HepG2 (cell line): ENCODE measurements around the gene DNASE1. TPM values are rescaled to one million over a fixed set of nuclear protein-coding genes. Genes with fewer than 3 reads are reported as not detected.

Source experiments
- CBX2 ChIP-seq, 2 experiments: fragments of 200-600 bp in 1 of 2; sonication (generic); formaldehyde crosslinking in 1 of 2; IDR thresholded peaks; 2 replicates each; pipeline versions ENCODE4 v1.7.0 to v1.8.1; 2018 to 2022; ENCODE audit warnings: low read depth in 2 of 2, low read length in 1 of 2, mild to moderate bottlenecking in 1 of 2, missing genetic modification reagents in 1 of 2
- CCDC6 ChIP-seq: sonication (generic); formaldehyde crosslinking; IDR thresholded peaks from 2 replicates; pipeline ENCODE4 v1.8.1; 2022; ENCODE audit warnings: mild to moderate bottlenecking, missing genetic modification reagents, moderate library complexity
- ELF1 ChIP-seq: sonication (generic); formaldehyde crosslinking; IDR thresholded peaks from 2 replicates; pipeline ENCODE4 v1.4.0; 2020; ENCODE audit warnings: missing genetic modification reagents
- FOXP1 ChIP-seq, 2 experiments: fragments of 450-650 bp in 1 of 2; IDR thresholded peaks; 2 replicates each; pipeline ENCODE4 v1.6.1; 2017 to 2018; ENCODE audit warnings: antibody characterized with exemption in 1 of 2
- GTF2F1 ChIP-seq: fragments of 150-350 bp; IDR thresholded peaks from 2 replicates; pipeline ENCODE4 v1.6.1; 2014; ENCODE audit warnings: low read length
- HNRNPH1 ChIP-seq: fragments of 200-400 bp; formaldehyde crosslinking; optimal IDR thresholded peaks from 2 replicates; pipeline ENCODE3; 2017; ENCODE audit warnings: mild to moderate bottlenecking, low read depth, low read length
- HNRNPK ChIP-seq: fragments of 200-400 bp; formaldehyde crosslinking; IDR thresholded peaks from 2 replicates; pipeline ENCODE4 v1.6.1; 2018; ENCODE audit warnings: low read length, low read depth, moderate library complexity, mild to moderate bottlenecking; ENCODE audit not compliant: poor library complexity, severe bottlenecking
- MATR3 ChIP-seq: sonication (generic); formaldehyde crosslinking; IDR thresholded peaks from 2 replicates; pipeline ENCODE4 v1.4.0; 2020; ENCODE audit warnings: missing genetic modification reagents
- NCOR1 ChIP-seq: fragments of 200-600 bp; sonication (generic); IDR thresholded peaks from 2 replicates; pipeline ENCODE4 v1.7.0; 2017; ENCODE audit warnings: antibody characterized with exemption, low read length, borderline replicate concordance
- NFE2L2 ChIP-seq: fragments of 150-350 bp; IDR thresholded peaks from 2 replicates; pipeline ENCODE4 v1.6.1; 2014; ENCODE audit warnings: low read length
- PAF1 ChIP-seq: IDR thresholded peaks from 2 replicates; pipeline ENCODE4 v1.6.1; 2016; ENCODE audit warnings: missing genetic modification reagents, missing compliant biosample characterization
- POLR2A ChIP-seq, 2 experiments: IDR thresholded peaks; 2 replicates each; pipeline ENCODE4 v1.6.1; 2011; ENCODE audit warnings: low read depth in 2 of 2, low read length in 2 of 2, mild to moderate bottlenecking in 1 of 2, moderate library complexity in 1 of 2; ENCODE audit not compliant: insufficient read depth in 1 of 2
- SALL1 ChIP-seq: sonication (generic); formaldehyde crosslinking; IDR thresholded peaks from 2 replicates; pipeline ENCODE4 v1.8.0; 2022; ENCODE audit warnings: mild to moderate bottlenecking, missing genetic modification reagents
- SMAD3 ChIP-seq: sonication (generic); formaldehyde crosslinking; IDR thresholded peaks from 2 replicates; pipeline ENCODE4 v1.4.0; 2020; ENCODE audit warnings: missing genetic modification reagents
- SP140L ChIP-seq: sonication (generic); formaldehyde crosslinking; IDR thresholded peaks from 2 replicates; pipeline ENCODE4 v1.4.0; 2020; ENCODE audit warnings: missing genetic modification reagents, borderline replicate concordance
- THYN1 ChIP-seq: sonication (generic); formaldehyde crosslinking; IDR thresholded peaks from 2 replicates; pipeline ENCODE4 v1.8.1; 2023; ENCODE audit warnings: low read depth, mild to moderate bottlenecking, moderate library complexity, missing genetic modification reagents, borderline replicate concordance
- TOPORS ChIP-seq: sonication (generic); formaldehyde crosslinking; IDR thresholded peaks from 2 replicates; pipeline ENCODE4 v1.8.0; 2023; ENCODE audit warnings: mild to moderate bottlenecking, missing genetic modification reagents
- TSC22D2 ChIP-seq: sonication (generic); formaldehyde crosslinking; IDR thresholded peaks from 2 replicates; pipeline ENCODE4 v1.5.1; 2020; ENCODE audit warnings: missing genetic modification reagents, mild to moderate bottlenecking, borderline replicate concordance
- ZBTB8A ChIP-seq: sonication (generic); formaldehyde crosslinking; IDR thresholded peaks from 2 replicates; pipeline ENCODE4 v1.4.0; 2020; ENCODE audit warnings: mild to moderate bottlenecking, low read depth, missing genetic modification reagents, borderline replicate concordance
- ZNF12 ChIP-seq: sonication (generic); formaldehyde crosslinking; IDR thresholded peaks from 2 replicates; pipeline ENCODE4 v1.5.0; 2020; ENCODE audit warnings: missing genetic modification reagents
- ZNF337 ChIP-seq: sonication (generic); formaldehyde crosslinking; IDR thresholded peaks from 2 replicates; pipeline ENCODE4 v1.5.1; 2020; ENCODE audit warnings: missing genetic modification reagents, low read depth, mild to moderate bottlenecking, borderline replicate concordance
- ZNF383 ChIP-seq: sonication (generic); formaldehyde crosslinking; IDR thresholded peaks from 2 replicates; pipeline ENCODE4 v1.4.0; 2020; ENCODE audit warnings: missing genetic modification reagents, mild to moderate bottlenecking, borderline replicate concordance
- ZNF431 ChIP-seq: sonication (generic); formaldehyde crosslinking; IDR thresholded peaks from 2 replicates; pipeline ENCODE4 v1.9.0; 2022; ENCODE audit warnings: missing genetic modification reagents, low read depth, mild to moderate bottlenecking, borderline replicate concordance
- ZNF446 ChIP-seq: sonication (generic); formaldehyde crosslinking; IDR thresholded peaks from 2 replicates; pipeline ENCODE4 v1.5.0; 2020; ENCODE audit warnings: mild to moderate bottlenecking, missing genetic modification reagents
- ZNF563 ChIP-seq: sonication (generic); formaldehyde crosslinking; IDR thresholded peaks from 2 replicates; pipeline ENCODE4 v1.8.0; 2022; ENCODE audit warnings: mild to moderate bottlenecking, moderate library complexity, missing genetic modification reagents
- ZNF616 ChIP-seq: sonication (generic); formaldehyde crosslinking; IDR thresholded peaks from 2 replicates; pipeline ENCODE4 v1.5.0; 2020; ENCODE audit warnings: low read depth, mild to moderate bottlenecking, missing genetic modification reagents
- ZNF670 ChIP-seq: sonication (generic); formaldehyde crosslinking; IDR thresholded peaks from 2 replicates; pipeline ENCODE4 v1.8.0; 2022; ENCODE audit warnings: mild to moderate bottlenecking, missing genetic modification reagents, borderline replicate concordance
- ZNF710 ChIP-seq: sonication (generic); formaldehyde crosslinking; IDR thresholded peaks from 2 replicates; pipeline ENCODE4 v1.5.0; 2020; ENCODE audit warnings: mild to moderate bottlenecking, missing genetic modification reagents, borderline replicate concordance
- polyA plus RNA-seq, 8 experiments: library from polyadenylated mRNA; depleted of rRNA in 3 of 8; stranded (reverse) in 7 of 8; unstranded in 1 of 8; fragments of >200 nt; fragmentation: Illumina TruSeq in 4 of 8; extraction: Trizol in 4 of 8; gene quantifications; 2 replicates each; pipeline versions ENCODE4 v1.2.1 to v1.2.3, GENCODE V29; 2011 to 2016; ENCODE audit warnings: low read depth in 4 of 8, missing spikeins in 1 of 8, mixed read lengths in 1 of 8; ENCODE audit not compliant: insufficient read depth in 1 of 8
- total RNA-seq, 5 experiments: library from RNA; depleted of rRNA; stranded (reverse); fragments of >200 nt; fragmentation: Illumina TruSeq; extraction: Trizol; gene quantifications; 2 replicates each; pipeline ENCODE4 v1.2.3, GENCODE V29; 2016; ENCODE audit warnings: low read depth in 1 of 5
- TF ChIP-seq, protein P1 (sequence below): sonication (generic); formaldehyde crosslinking; IDR thresholded peaks from 2 replicates; pipeline ENCODE4 v1.4.0; 2020; ENCODE audit warnings: missing genetic modification reagents, borderline replicate concordance

The DNASE1 gene
- total and polyA plus RNA-seq, 2 of the 13 experiments (the other 11 are each of a cell fraction or from before 2014, with no cell fraction given) = 7.1 to 11.1 TPM

GRCh38 chr16:3652373-3653195, 1.9 kb upstream of the DNASE1 start (continued):
- TF ChIP-seq FOXP1 (IDR thresholded peaks at IDR 0.05) (no peak), FOXP1 (CRISPR knock-in tag; IDR thresholded peaks at IDR 0.05) (no peak), POLR2A (IDR thresholded peaks at IDR 0.05; ENCODE audit: insufficient read depth in 1 of 2, low read depth in 2 of 2, low read length in 2 of 2) (no peak), CCDC6 (no peak), TOPORS (CRISPR knock-in tag) (no peak), ZNF446 (no peak), PAF1 (CRISPR knock-in tag) (no peak), ELF1 (CRISPR knock-in tag) (no peak), ZNF431 (peak; percentile 95; the same call in 1 of the 2 replicates), SALL1 (CRISPR knock-in tag) (peak; percentile 59; the same call in 1 of the 2 replicates), CBX2 (IDR thresholded peaks at IDR 0.05; ENCODE audit: low read depth, low read length) (no peak), CBX2 (CRISPR knock-in tag; IDR thresholded peaks at IDR 0.05; ENCODE audit: low read depth) (no peak), ZNF670 (0 out of 2 replicates have a peak, but pooled peaks have one; percentile 17), ZNF12 (no peak), MATR3 (CRISPR knock-in tag) (no peak), TSC22D2 (no peak), NFE2L2 (no peak), HNRNPK (no peak), ZNF563 (CRISPR knock-in tag) (no peak), GTF2F1 (no peak), ZNF710 (CRISPR knock-in tag) (no peak), ZNF616 (CRISPR knock-in tag) (no peak), NCOR1 (no peak), THYN1 (CRISPR knock-in tag) (no peak), ZNF337 (CRISPR knock-in tag) (no peak), ZNF383 (CRISPR knock-in tag) (no peak), HNRNPH1 (no peak), SMAD3 (CRISPR knock-in tag) (no peak), ZBTB8A (CRISPR knock-in tag) (no peak), SP140L (CRISPR knock-in tag) (no peak)
- TF ChIP-seq, protein P1, sequence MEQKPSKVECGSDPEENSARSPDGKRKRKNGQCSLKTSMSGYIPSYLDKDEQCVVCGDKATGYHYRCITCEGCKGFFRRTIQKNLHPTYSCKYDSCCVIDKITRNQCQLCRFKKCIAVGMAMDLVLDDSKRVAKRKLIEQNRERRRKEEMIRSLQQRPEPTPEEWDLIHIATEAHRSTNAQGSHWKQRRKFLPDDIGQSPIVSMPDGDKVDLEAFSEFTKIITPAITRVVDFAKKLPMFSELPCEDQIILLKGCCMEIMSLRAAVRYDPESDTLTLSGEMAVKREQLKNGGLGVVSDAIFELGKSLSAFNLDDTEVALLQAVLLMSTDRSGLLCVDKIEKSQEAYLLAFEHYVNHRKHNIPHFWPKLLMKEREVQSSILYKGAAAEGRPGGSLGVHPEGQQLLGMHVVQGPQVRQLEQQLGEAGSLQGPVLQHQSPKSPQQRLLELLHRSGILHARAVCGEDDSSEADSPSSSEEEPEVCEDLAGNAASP (CRISPR knock-in tag) = peak; percentile 82; the same call in 1 of the 2 replicates
